ENCODE data around the gene ITPA. TPM values are rescaled to one million over a fixed set of nuclear protein-coding genes. Genes with fewer than 3 reads are reported as not detected.
"Not testable (repeated sequence)": the region's sequence is repeated elsewhere in the genome, so short reads cannot be mapped to it uniquely, and the experiment has no call there.

ITPA gene
- total RNA-seq, 1 donor from 2014 or later = 43.0 TPM

DNA sequence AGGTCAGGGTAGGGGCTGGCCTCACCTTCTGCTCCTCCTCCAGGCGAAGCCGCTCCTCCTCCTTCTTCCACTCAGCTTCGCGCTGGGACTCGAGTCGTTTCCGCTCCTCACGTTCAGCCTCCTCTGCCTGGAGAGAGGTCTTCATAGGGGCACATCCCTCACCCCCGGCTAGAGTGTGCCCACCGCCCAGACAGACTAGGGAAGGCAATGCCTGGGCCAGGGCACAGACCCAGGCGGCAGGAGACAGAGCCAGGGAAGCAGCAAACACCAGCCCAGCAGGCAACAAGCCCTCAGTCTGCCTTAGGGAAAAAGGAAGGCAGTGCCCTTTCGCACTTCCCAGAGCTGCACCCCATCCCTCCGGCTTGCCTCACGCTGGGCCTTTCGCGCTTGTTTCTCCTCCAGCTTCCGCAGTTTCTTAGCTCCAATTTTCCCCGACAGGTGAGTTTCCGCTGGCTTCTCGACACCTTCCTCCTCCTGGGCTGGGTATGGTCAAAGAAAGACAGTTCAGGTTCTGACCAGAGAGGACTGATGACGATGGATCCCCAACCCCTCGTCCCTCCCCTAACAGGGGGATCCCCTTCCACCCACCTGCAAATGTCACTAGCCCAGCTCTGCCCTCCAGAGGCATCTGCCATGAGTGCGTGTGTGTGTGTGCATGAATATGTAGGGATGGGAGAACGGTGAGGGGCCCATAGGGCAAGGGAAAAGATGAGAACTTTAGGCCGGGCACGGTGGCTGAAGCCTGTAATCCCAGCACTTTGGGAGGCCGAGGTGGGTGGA lies 9.1 kb upstream of the ITPA start:
- DNase-seq (ENCODE audit: low read depth in 2 of 2) = no peak

DNA sequence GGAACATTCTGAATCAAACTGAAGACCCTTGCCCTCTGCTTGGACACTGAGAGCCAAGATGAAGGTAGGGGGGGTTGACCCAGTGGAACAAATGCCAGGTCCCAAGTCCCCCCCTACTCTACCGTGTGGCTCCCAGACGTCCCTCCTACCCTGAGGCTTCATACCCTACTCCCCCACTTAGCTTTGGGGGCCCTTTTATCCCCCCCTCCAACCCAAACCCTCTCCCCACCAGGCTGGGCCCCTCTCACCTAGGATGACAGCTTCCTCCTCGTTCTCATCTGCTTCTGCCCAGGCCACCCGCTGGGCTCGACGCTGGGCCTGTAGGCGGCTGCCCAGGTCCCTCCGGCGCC lies 6.4 kb upstream of the ITPA start:
- DNase-seq (ENCODE audit: low read depth in 2 of 2) = no peak

DNA sequence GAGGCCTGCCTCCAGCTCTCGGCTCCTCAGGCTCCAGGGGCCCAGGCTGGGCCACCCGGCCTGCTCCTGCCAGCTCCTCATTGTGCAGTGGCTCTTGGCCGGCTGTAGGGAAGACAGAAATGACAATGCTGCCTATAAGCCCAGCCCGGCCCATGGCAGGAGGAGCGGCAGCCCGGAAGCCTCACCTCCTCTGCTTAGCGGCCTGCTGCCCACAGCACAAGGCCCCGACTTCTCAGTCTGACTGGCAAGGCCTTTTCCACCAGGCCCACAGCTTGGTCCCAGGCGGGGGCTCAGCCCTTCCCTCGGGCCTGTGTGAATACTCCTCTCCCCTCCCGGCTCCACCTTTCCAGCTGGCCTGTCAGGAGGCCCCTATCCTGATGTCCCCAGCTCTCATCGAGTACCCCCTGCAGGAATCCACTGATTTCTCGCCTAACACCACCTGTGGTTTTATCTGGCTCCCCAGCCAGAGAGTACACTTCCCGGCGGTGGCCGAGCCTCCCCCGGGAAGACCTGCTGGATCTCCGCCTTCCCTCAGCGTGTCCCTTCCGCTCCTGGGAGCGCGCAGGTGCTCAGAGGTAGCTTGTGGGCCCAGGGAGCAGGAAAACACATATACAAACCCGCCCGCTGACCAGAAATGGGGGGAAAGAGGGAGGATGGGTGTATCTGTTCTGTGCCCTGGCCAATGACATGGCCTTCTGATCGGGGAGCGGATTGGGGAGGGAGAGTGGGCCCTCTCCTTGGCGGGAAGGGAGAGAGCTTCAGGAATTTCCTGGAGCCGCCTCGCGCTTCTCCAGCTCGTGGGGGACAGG lies 5.8 kb upstream of the ITPA start:
- peak in 1 of 2 donors; percentile 31 for DNase-seq (ENCODE audit: low read depth in 2 of 2)

DNA sequence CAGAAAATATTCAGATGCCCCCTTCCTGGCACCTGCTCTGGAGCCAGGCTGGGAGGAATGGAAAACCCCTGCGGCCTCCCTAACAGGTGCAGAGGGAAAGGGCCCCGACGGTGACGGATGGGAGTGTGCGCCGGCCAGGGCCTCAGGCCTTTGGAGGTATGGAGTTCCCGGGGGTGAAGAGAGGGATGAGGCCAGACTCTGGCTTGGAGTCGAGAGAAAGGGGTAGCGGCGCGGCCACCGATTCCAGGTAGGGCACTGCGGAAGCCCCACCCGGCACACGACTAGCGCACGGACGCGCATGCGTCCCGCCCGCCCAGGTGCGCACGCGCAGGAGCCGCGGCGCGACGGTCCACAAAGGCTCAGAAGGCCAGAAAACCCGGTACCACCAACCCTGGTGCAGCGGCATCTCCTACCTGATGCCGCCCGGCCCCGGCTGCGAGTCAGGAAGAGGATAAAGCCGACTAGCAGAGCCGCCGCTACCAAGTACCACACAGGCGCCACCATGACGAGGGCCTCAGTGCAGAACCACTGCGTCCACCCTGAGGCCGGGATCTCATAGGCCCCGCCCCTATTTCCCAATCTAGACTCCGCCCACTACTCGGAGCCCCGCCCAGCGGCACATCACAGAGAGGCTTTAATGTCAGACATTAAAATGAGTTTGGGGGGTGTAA lies 5.0 kb upstream of the ITPA start, which contains the start of gene DDRGK1:
Gene DDRGK1 (minus strand): TSS at position 559 of the 671 bp plus-strand sequence. CDS start 55 bp downstream, at position 504.
- peak; percentile 46 to 80 for DNase-seq (ENCODE audit: low read depth in 2 of 2)

DNA sequence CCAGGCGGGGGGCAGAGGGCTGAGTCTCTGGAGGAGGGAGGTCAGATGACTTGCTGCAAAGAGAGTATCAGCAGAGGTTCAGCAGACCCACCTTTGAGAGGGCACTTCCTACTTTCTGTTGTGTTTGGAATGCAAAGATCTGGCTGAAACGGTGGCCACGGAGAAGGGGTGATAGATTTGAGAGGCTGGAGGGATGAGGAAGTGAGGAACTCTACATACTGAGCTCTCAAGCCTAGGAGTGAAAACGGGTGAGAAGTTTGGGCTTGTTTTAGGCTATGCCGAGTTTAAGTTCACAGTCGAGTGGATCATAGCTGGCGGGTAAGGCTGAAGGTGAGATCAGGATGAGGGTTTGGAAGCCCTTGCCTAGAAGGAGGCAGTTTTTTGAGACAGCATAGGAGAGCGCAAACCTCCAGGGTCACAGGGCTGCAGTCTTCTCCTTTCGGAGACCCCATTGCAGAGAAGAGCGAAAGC lies 477 bp upstream of the ITPA start:
- DNase-seq (ENCODE audit: low read depth in 2 of 2) = peak in 1 of 2 donors; percentile 14

DNA sequence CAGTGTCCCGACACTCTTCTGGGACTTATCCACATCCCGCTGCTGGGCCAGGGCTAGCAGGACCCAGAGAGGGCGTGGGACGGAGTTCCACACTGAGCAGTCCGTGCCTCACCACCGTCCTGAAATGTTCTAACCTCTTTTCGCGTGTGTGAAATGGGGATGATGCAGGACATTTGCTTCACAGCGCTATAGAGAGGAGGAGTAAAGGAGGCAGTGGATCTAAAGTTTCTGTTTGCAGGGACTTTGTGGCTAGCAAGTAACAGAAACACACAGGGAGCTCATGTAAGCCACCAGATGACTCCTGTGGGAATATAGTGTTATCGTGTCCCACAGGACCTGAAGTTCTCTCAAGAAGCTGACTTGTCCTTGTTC lies 634 bp downstream of the ITPA start:
- peak in 1 of 2 donors; percentile 20 for DNase-seq (ENCODE audit: low read depth in 2 of 2)

DNA sequence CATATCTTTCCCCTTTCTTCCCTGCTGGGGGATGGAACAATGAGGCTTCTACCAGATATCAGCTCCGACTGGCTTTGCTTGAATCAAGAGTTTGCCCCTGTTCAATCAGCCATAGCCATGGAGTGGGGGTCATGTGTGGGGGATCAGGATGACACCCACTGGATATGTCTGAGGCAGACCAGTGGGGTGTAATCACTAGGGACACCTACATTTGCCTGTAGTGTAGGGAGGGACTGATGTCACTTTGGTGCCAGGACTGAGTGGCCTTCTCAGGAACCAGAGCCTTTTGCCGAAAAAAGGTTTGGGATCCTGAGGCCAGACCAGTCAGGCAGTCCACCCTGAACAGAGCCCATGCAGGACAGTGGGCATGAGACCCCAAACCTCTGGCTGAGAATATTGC lies 1.0 kb downstream of the ITPA start:
- DNase-seq (ENCODE audit: low read depth in 2 of 2) = no peak

DNA sequence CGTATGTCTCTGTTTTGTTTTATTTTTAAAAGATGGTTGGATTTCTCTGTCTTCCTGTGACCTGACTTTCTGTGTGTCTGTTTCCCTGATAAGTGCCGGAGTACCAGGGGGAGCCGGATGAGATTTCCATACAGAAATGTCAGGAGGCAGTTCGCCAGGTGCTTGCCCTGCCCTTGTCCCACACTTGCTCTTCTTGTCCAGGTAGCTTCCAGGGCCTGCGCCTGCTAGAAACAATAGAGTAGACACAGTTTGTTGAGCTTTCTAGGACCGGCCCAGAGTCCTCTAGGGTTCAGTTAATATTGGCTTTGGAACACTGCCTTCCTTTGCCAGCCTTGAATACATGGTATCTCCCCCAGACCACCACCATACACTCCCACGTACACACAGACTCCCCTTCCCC lies 3.9 kb downstream of the ITPA start:
- no peak for DNase-seq (ENCODE audit: low read depth in 2 of 2)

DNA sequence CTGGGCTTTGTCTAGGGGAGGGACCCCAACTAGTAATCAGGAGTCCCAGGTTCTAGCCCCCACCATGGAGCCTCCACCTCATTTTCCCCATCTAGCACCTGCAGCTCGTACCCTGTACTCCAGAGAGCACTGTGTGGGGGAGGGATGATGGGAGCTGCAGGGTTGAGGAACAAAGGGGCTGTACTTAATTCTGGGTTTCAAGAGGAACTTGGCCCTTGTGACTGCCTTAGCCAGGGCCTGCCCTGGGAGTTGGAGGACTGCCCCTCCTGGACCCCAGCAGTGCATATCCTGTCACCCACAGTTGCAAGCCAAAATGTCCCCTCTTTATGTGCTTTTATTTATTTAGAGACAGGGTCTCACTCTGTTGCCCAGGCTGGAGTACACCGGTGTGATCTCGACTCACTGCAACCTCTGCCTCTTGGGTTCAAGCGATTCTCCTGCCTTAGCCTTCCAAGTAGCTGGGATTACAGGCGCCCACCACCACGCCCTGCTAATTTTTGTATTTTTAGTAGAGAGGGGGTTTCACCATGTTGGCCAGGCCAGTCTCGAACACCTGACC lies 6.1 kb downstream of the ITPA start:
- DNase-seq (ENCODE audit: low read depth in 2 of 2) = not testable (repeated sequence)

DNA sequence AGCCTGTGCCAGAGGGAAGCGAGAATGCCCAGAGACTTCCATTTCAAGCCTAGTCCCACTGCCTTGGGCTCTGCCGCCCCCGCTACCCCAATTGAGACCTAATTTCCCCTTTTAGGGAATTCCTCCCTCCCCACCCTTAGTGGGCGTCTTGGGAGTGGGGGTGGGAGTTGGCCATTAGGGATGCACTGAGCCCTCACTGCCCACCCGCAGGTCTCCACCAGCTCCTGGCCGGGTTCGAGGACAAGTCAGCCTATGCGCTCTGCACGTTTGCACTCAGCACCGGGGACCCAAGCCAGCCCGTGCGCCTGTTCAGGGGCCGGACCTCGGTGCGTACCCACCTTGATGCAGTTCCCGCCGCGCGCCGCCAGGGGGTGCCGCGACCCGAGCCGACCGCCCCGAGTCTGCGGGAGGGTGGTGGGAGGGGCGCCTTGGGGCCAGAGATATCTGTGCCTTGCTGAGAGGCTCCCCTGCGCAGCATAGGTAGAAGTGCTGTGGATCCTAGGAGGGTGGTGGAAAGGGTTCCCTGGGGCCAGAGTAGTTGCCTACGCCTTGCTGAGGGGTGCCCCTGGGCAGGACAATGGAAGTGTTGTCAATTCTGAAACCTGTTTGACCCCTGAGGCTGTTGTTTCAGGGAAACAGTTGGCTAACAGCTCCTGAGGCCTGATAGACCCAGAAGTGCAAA lies 9.2 kb downstream of the ITPA start:
- peak in 1 of 2 donors; percentile 51 for DNase-seq (ENCODE audit: low read depth in 2 of 2)

DNA sequence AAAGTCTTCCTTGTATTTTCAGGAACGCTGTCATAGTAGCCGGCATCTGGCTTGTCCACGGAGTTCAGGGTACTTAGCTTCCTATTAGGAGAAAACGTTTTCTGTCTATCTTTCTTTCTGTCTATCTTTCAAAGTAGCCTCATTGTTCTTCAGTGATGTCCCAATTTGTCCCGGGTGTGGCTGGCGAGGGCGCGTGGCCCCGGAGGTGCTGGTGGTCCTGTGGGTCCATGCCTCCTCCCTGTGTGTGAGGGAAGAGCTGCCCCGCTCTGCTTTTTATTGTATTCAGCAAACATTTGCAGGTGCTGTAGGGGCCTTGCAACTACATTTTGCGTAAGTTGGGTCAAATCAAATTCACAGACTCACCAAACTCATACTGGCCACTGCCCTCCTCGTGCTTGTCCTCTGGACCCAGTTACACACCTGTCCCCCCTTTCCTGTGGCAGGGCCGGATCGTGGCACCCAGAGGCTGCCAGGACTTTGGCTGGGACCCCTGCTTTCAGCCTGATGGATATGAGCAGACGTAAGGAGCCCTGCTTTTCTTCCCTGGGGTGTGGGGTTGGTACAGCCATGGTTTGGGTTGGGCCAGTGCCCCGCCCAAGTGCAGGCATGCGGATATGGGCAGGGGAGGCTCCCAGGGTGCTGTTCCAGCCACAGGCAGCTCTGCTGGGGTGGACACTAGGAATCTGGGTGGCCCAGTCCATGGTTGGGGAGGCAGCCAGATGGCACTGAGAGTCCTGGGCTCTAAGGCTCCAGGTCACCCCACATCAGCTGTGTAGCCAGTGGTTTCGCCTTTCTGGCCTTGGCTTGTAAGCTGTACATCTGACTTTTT lies 12.3 kb downstream of the ITPA start:
- DNase-seq (ENCODE audit: low read depth in 2 of 2) = no peak

DNA sequence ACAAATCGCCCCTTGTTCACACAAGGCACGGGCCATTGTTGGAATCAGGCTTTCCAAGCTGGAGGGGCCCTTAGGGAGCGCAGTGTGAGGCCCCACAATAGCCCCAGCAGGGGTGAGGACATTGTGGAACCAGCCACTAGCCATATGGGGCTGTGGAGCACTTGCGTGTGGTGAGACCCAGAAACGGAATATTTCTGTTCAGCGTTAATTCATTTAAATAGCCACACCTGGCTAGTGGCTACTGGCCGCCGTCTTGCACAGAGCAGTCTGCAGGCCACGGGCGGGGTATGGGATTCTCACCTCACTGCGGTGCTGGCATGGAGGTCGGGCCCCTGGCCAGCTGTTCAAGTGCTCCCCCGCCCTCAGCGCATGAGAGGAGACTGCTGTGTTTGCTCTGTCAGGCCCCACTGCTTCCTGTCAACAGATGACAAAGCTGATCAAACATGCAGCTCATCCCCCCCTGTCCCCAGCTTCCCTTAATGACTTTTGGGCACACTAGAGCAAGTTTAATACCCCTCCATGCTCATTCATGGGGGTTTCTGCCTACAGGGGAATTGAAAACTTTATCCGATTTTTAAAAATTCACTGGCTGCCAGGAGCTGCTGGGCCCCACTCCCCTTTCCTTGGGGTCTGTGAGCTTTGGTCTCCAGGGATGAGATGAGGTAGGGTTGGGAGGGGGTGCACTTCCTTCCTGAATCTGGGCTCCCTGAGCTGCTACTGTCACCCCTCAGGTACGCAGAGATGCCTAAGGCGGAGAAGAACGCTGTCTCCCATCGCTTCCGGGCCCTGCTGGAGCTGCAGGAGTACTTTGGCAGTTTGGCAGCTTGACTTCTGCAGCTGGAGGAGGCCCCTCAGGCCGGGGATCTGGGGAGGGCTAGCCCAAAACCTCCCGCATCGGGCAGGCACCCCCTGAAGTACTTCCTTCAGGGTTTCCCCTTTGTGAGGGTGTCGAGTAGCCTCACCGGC lies 13.6 kb downstream of the ITPA start:
- DNase-seq (ENCODE audit: low read depth in 2 of 2) = peak; percentile 68 to 72

DNA sequence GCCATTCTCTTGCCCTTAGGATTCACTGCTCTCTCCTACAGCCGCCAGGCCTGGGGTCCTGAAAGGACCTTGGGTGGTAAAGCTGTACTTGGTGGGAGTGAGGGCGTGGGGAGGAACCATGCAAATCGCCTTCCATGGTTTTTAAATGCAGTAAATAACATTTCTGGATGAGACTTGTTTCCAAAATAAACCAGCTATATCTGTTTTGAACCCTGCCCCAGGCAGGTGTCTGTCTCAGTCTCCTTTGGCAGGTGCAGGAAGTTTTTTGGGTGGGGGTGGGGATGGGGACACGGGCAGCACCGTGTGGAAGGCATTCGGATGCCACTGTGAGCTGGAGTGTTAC lies 14.3 kb downstream of the ITPA start:
- DNase-seq (ENCODE audit: low read depth in 2 of 2) = no peak

DNA sequence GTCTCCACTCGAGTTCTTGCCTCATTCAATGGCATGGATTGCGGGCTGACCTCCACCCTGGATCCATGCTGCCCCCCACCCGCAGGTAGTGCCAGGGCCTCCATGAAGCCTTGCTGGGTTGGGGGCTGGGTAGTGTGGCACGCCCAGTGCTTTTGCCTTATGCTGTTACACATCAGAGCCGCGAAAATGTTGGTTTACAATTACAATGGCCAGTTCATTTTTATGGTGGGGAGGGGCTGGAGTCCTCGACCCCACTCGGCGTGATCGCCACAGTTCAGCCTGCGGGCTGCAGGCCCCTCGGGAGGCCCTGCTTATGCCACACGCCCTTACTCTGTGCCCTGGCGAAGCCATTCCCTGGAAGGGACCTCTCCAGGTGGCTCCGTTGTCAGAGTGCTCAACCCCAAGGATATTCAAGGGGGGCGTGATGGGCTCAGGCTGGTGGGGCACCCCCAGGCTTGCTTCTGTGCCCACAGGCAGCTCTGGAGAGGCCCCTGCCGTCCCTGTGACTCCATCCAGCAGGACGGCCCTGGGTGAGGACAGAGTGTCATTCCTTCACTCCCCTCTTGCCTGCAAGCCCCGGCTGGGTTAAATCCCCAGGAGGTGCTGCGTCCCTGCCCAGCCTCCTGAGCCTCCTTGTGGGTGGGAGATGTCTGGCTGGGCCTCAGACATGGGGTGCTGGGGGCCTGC lies 14.8 kb downstream of the ITPA start:
- no peak for DNase-seq (ENCODE audit: low read depth in 2 of 2)

DNA sequence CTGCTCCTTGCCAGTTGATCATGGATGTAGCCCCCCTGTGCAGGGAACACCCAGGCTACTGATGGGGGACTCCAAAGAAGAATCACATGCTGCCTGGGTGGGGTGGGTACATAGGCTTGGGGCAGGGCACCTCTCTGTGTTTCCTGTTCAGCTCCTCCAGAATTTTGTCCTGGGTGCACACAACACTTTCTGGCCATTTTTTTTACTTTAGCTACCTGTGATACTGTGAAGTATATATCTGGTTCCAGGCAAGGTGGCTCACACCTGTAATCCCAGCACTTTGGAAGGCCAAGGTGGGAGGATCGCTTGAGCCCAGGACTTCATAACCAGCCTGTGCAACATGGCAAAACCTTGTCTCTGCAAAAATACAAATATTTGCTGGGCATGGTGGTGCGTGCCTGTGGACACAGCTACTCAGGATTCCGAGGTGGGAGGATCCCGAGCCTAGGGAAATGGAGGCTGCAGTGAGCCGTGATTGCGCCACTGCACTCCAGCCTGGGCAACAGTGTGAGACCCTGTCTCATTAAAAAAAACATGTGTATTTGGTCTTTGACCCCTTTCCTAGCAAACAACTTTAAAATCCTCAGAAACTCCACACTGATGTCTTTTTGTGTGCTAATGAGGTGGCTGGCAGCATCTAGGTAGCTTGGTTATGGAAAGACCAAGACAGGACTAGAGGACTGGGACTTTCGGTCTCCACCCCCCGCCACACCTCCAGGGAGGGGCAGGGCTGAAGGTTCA lies 15.6 kb downstream of the ITPA start:
- no peak for DNase-seq (ENCODE audit: low read depth in 2 of 2)

DNA sequence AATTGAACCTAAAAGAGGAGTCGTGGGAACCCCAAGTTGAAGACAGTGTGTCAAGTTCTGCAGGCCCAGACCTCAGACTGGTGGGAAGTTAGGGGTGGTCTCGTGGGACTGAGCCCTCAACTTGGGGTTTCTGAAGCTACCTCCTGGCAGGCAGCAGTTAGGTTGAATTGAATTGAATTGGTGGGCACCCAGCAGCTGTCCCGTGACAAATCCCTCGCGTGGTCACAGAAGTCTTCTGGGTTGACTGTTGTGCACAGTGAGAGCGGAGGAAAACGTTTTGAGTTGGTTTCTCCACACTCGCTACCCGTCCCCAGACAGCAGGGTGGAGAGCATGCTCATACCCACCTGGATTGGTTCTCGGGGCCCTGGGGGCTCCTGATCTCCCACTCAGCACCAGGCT lies 16.8 kb downstream of the ITPA start:
- no peak for DNase-seq (ENCODE audit: low read depth in 2 of 2)

DNA sequence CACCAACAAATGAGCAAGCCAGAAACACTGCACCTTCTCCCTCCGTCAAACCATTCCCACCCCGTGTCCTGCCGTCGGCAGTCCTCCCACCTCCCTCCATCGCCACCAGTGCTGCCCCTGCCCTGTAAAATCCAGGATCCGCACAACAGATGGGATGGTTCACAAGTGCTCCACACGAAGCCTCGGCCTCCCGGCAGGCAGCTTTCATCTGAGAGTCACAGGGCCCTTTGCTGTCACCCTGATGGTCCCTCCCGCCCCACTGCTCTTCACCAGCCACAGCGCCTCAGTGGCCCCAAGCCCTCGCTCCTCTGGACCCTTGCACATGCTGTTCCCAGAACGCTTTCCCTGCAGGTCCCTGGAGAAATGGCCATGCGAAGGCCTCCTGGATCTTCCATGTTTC lies 17.6 kb downstream of the ITPA start:
- DNase-seq (ENCODE audit: low read depth in 2 of 2) = no peak

DNA sequence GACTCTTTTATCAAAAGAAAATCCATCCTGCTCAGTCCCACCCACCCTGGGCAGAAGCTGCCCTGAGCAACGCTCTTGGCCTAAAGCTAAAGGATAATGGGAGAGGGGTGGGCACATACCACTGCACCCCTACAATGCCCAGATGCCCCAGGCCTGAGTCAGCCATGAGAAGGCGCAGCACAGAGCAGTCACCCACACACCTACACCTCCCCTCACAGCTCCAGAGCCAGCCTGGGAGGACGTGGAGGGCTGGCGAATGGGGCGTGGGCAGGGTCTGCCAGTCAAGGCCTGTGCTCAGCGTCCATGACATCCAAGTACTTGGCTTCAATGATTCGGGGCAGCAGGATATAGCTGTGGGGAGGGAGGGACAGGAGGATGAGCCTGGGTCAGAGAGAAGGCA lies 18.2 kb downstream of the ITPA start:
- DNase-seq (ENCODE audit: low read depth in 2 of 2) = no peak
